ENCODE results near the gene TYMP.

GRCh38 chr22:50553310-50553709 lies 23.5 kb upstream of the TYMP start:
- no peak for TF ChIP-seq CTCF (IDR thresholded peaks at IDR 0.05)
- TF ChIP-seq POLR2A (IDR thresholded peaks at IDR 0.05): no peak

Measured in esophagus squamous epithelium (tissue), 4 donors.